GM12878 (cell line): ENCODE data around the gene DGAT2. TPM values are rescaled to one million over a fixed set of nuclear protein-coding genes. Genes with fewer than 3 reads are reported as not detected.

Experiments
- CHD4 ChIP-seq: fragments of 200-600 bp; sonication (generic); IDR thresholded peaks from 2 replicates; pipeline ENCODE4 v1.6.1; 2016; ENCODE audit warnings: mild to moderate bottlenecking
- EP300 ChIP-seq, 2 experiments: fragments of 150-350 bp in 1 of 2; IDR thresholded peaks; 2 replicates each; pipeline ENCODE4 v1.6.1; 2011 to 2012; ENCODE audit warnings: low read depth in 2 of 2, low read length in 2 of 2, borderline replicate concordance in 1 of 2, improper control_type of control experiment in 1 of 2, inconsistent platforms in 1 of 2; ENCODE audit not compliant: control insufficient read depth in 1 of 2
- ETV6 ChIP-seq, 2 experiments: fragments of 450-650 bp in 1 of 2; IDR thresholded peaks in 1 of 2; conservative IDR thresholded peaks in 1 of 2; 2 replicates each; pipeline ENCODE4 v1.6.1; 2014; ENCODE audit warnings: antibody characterized with exemption in 1 of 2, borderline replicate concordance in 1 of 2, low read depth in 1 of 2, mild to moderate bottlenecking in 1 of 2, moderate library complexity in 1 of 2
- EZH2 ChIP-seq: IDR thresholded peaks from 2 replicates; pipeline ENCODE4 v1.6.1; 2012; ENCODE audit warnings: low read depth, mild to moderate bottlenecking, control low read depth, inconsistent platforms, low read length, borderline replicate concordance; ENCODE audit not compliant: control insufficient read depth
- HSF1 ChIP-seq: fragments of 150-350 bp; IDR thresholded peaks from 2 replicates; pipeline ENCODE4 v1.6.1; 2014; ENCODE audit warnings: mild to moderate bottlenecking, low read depth, low read length
- IKZF1 ChIP-seq: fragments of 450-650 bp; conservative IDR thresholded peaks from 2 replicates; pipeline ENCODE4 v1.6.1; 2017; ENCODE audit warnings: antibody characterized with exemption, mild to moderate bottlenecking
- LARP7 ChIP-seq: fragments of 450-650 bp; IDR thresholded peaks from 2 replicates; pipeline ENCODE4 v1.6.1; 2017; ENCODE audit warnings: mild to moderate bottlenecking
- MAX ChIP-seq: IDR thresholded peaks from 2 replicates; pipeline ENCODE4 v1.6.1; 2012; ENCODE audit warnings: low read depth, low read length, improper control_type of control experiment
- MYB ChIP-seq: fragments of 150-350 bp; IDR thresholded peaks from 2 replicates; pipeline ENCODE4 v1.6.1; 2014; ENCODE audit warnings: mild to moderate bottlenecking, low read depth, low read length, borderline replicate concordance
- NFYA ChIP-seq: IDR thresholded peaks from 2 replicates; pipeline ENCODE4 v1.6.1; 2011; ENCODE audit warnings: low read depth, mild to moderate bottlenecking, low read length, improper control_type of control experiment, borderline replicate concordance
- NFYB ChIP-seq: IDR thresholded peaks from 2 replicates; pipeline ENCODE4 v1.6.1; 2011; ENCODE audit warnings: low read depth, mild to moderate bottlenecking, low read length, improper control_type of control experiment, moderate library complexity; ENCODE audit not compliant: insufficient read depth
- NKRF ChIP-seq: fragments of 450-650 bp; conservative IDR thresholded peaks from 2 replicates; pipeline ENCODE4 v1.6.1; 2017; ENCODE audit warnings: mild to moderate bottlenecking, moderate library complexity
- NR2C1 ChIP-seq: fragments of 450-650 bp; IDR thresholded peaks from 2 replicates; pipeline ENCODE4 v1.6.1; 2017; ENCODE audit warnings: antibody characterized with exemption, mild to moderate bottlenecking, moderate library complexity
- PAX5 ChIP-seq: IDR thresholded peaks from 2 replicates; pipeline ENCODE4 v1.6.1; 2011; ENCODE audit warnings: low read depth, low read length, borderline replicate concordance
- PAX8 ChIP-seq: fragments of 450-650 bp; IDR thresholded peaks from 2 replicates; pipeline ENCODE4 v1.6.1; 2017; ENCODE audit warnings: mild to moderate bottlenecking, moderate library complexity
- RBBP5 ChIP-seq: fragments of 200-600 bp; sonication (generic); conservative IDR thresholded peaks from 2 replicates; pipeline ENCODE4 v1.6.1; 2016
- RELA ChIP-seq: fragments of 450-650 bp; IDR thresholded peaks from 2 replicates; pipeline ENCODE4 v1.8.0; 2014; ENCODE audit warnings: borderline replicate concordance; ENCODE audit not compliant: partially characterized antibody
- SIN3A ChIP-seq: IDR thresholded peaks from 2 replicates; pipeline ENCODE4 v1.6.1; 2012; ENCODE audit warnings: low read depth, low read length, improper control_type of control experiment
- SPI1 ChIP-seq: IDR thresholded peaks from 2 replicates; pipeline ENCODE4 v1.6.1; 2011; ENCODE audit warnings: low read depth, mild to moderate bottlenecking, low read length, moderate library complexity, borderline replicate concordance; ENCODE audit not compliant: insufficient read depth
- WRNIP1 ChIP-seq: IDR thresholded peaks from 2 replicates; pipeline ENCODE4 v1.6.1; 2011; ENCODE audit warnings: low read depth, low read length, improper control_type of control experiment, borderline replicate concordance
- ZBTB4 ChIP-seq: fragments of 450-650 bp; formaldehyde crosslinking; IDR thresholded peaks from 2 replicates; pipeline ENCODE4 v1.4.0; 2022; ENCODE audit warnings: mild to moderate bottlenecking, moderate library complexity
- ZNF24 ChIP-seq: fragments of 450-650 bp; IDR thresholded peaks from 2 replicates; pipeline ENCODE4 v1.6.1; 2017; ENCODE audit warnings: antibody characterized with exemption, mild to moderate bottlenecking
- ZNF274 ChIP-seq: IDR thresholded peaks from one replicate; pipeline ENCODE4 v1.8.0; 2011; ENCODE audit not compliant: insufficient read length, insufficient read depth
- polyA plus RNA-seq, 11 experiments: library from polyadenylated mRNA; depleted of rRNA in 4 of 11; unstranded in 6 of 11; stranded (reverse) in 5 of 11; fragments of >200 nt; fragmentation: Nextera tagmentation in 4 of 11; fragmentation: Illumina TruSeq in 1 of 11; extraction: Ambion mirVana in 4 of 11; extraction: Trizol in 1 of 11; gene quantifications; 1 replicate in 1 of 11; 2 replicates in 10 of 11; pipeline versions ENCODE4 v1.2.1 to v1.2.3, GENCODE V29; 2011 to 2016; ENCODE audit warnings: inconsistent platforms in 2 of 11, missing spikeins in 2 of 11, low read depth in 1 of 11
- total RNA-seq, 4 experiments: library from RNA; depleted of rRNA in 3 of 4; stranded (reverse); fragments of >200 nt in 3 of 4; fragmentation: Illumina TruSeq in 1 of 4; extraction: Trizol in 1 of 4; gene quantifications; 2 replicates each; pipeline versions ENCODE4 v1.2.1 to v1.2.3, GENCODE V29; 2013 to 2021

Gene DGAT2
- total and polyA plus RNA-seq, 10 of the 15 experiments (the other 5 are each of a cell fraction or from before 2014, with no cell fraction given), result 5.1 to 25.9 (median 17.6) TPM

- no peak for TF ChIP-seq SPI1
- no peak for TF ChIP-seq RBBP5
- no peak for TF ChIP-seq ETV6 (conservative IDR thresholded peaks at IDR 0.05 in 1 of 2, IDR thresholded peaks at IDR 0.05 in 1 of 2; ENCODE audit: borderline replicate concordance in 1 of 2, low read depth in 1 of 2)
- TF ChIP-seq PAX5, result no peak
- TF ChIP-seq NFYA, result no peak
- no peak for TF ChIP-seq EP300 (IDR thresholded peaks at IDR 0.05; ENCODE audit: borderline replicate concordance in 1 of 2, control insufficient read depth in 1 of 2, low read depth in 2 of 2, low read length in 2 of 2)
- no peak for TF ChIP-seq MYB
- TF ChIP-seq HSF1, result no peak
- TF ChIP-seq LARP7, result peak; percentile 73
- no peak for TF ChIP-seq NR2C1
- no peak for TF ChIP-seq ZNF274
- peak; percentile 9 for TF ChIP-seq RELA
- no peak for TF ChIP-seq ZBTB4
- TF ChIP-seq EZH2, result no peak
- 0 out of 2 replicates have a peak, but pooled peaks have one; percentile 37 for TF ChIP-seq SIN3A
- no peak for TF ChIP-seq PAX8
- no peak for TF ChIP-seq NFYB
- TF ChIP-seq ZNF24, result no peak
- no peak for TF ChIP-seq WRNIP1
- peak; percentile 71 for TF ChIP-seq IKZF1
- TF ChIP-seq CHD4, result no peak
- no peak for TF ChIP-seq MAX
- no peak; the same call in none of the 2 replicates for TF ChIP-seq NKRF
Observed at GRCh38 chr11:75815345-75816168, 47.0 kb downstream of the DGAT2 start (continued).
